Endothelial cell of hepatic sinusoid (primary cell): ENCODE measurements around the gene PCGF3.
"Not testable (repeated sequence)": the region's sequence is repeated elsewhere in the genome, so short reads cannot be mapped to it uniquely, and the experiment has no call there.

Experiments used
- in situ Hi-C: cut with HindIII; loops from 2 replicates; pipeline ENCODE4 v1.10.0; 2017; ENCODE audit warnings: low sequenced_read_pairs

PCGF3 gene

GRCh38 chr4:721261-722168, 15.9 kb downstream of the PCGF3 start:
- in situ Hi-C loops: no loop called here

GRCh38 chr4:722169-722725, 16.6 kb downstream of the PCGF3 start:
- in situ Hi-C loops: no loop called here

GRCh38 chr4:722851-723360, 17.3 kb downstream of the PCGF3 start:
- in situ Hi-C loops: no loop called here

- in situ Hi-C loops: no loop called here
These were observed 18.3 kb downstream of the PCGF3 start for GRCh38 chr4:723751-724530.

GRCh38 chr4:725391-726234, 20.0 kb downstream of the PCGF3 start:
- in situ Hi-C loops: no loop called here

- in situ Hi-C loops: no loop called here
These were observed 20.7 kb downstream of the PCGF3 start for GRCh38 chr4:726235-726787.

GRCh38 chr4:726838-727237, 21.2 kb downstream of the PCGF3 start:
- in situ Hi-C loops: no loop called here

GRCh38 chr4:727576-727975, 21.9 kb downstream of the PCGF3 start:
- in situ Hi-C loops: no loop called here

GRCh38 chr4:729336-730315, 24.0 kb downstream of the PCGF3 start:
- in situ Hi-C loops: no loop called here

- in situ Hi-C loops: no loop called here
These were observed 24.9 kb downstream of the PCGF3 start for GRCh38 chr4:730511-730910.

- in situ Hi-C loops: not testable (repeated sequence)
These were observed 25.6 kb downstream of the PCGF3 start for GRCh38 chr4:730946-731904.

GRCh38 chr4:731954-732353, 26.3 kb downstream of the PCGF3 start:
- in situ Hi-C loops: not testable (repeated sequence)

- in situ Hi-C loops: no loop called here
These were observed 26.9 kb downstream of the PCGF3 start for GRCh38 chr4:732486-732885.

- in situ Hi-C loops: no loop called here
These were observed 27.4 kb downstream of the PCGF3 start for GRCh38 chr4:732911-733630.

GRCh38 chr4:733631-733980, 28.0 kb downstream of the PCGF3 start:
- in situ Hi-C loops: no loop called here

GRCh38 chr4:734075-734474, 28.4 kb downstream of the PCGF3 start:
- in situ Hi-C loops: no loop called here

- in situ Hi-C loops: no loop called here
These were observed 29.3 kb downstream of the PCGF3 start for GRCh38 chr4:734951-735350.
